IMR-90 (cell line): Measurements from ENCODE around the gene CHRM4.

ENCODE experiments used
- BHLHE40 ChIP-seq: fragments of 150-350 bp; IDR thresholded peaks from 2 replicates; pipeline ENCODE4 v1.6.1; 2016; ENCODE audit warnings: mild to moderate bottlenecking, low read depth, low read length
- CEBPB ChIP-seq: IDR thresholded peaks from 2 replicates; pipeline ENCODE4 v1.6.1; 2012; ENCODE audit warnings: low read depth, low read length, improper control_type of control experiment
- CTCF ChIP-seq: conservative IDR thresholded peaks from 2 replicates; pipeline ENCODE4 v1.5.1; 2012; ENCODE audit warnings: mild to moderate bottlenecking, low read depth, low read length, improper control_type of control experiment
- FOS ChIP-seq: fragments of 150-350 bp; IDR thresholded peaks from 2 replicates; pipeline ENCODE4 v1.6.1; 2016; ENCODE audit warnings: low read depth, low read length
- MAFK ChIP-seq: IDR thresholded peaks from 2 replicates; pipeline ENCODE4 v1.6.1; 2012; ENCODE audit warnings: low read depth, low read length, improper control_type of control experiment
- MAZ ChIP-seq: IDR thresholded peaks from 2 replicates; pipeline ENCODE4 v1.6.1; 2012; ENCODE audit warnings: low read depth, mild to moderate bottlenecking, low read length, improper control_type of control experiment, moderate library complexity, borderline replicate concordance
- MXI1 ChIP-seq: IDR thresholded peaks from 2 replicates; pipeline ENCODE4 v1.6.1; 2012; ENCODE audit warnings: low read depth, mild to moderate bottlenecking, low read length, moderate library complexity, borderline replicate concordance
- NFE2L2 ChIP-seq: fragments of 150-350 bp; IDR thresholded peaks from 2 replicates; pipeline ENCODE4 v1.6.1; 2016; ENCODE audit warnings: low read depth, mild to moderate bottlenecking, low read length
- POLR2A ChIP-seq: IDR thresholded peaks from 2 replicates; pipeline ENCODE4 v1.6.1; 2012; ENCODE audit warnings: mild to moderate bottlenecking, low read depth, low read length
- RAD21 ChIP-seq: IDR thresholded peaks from 2 replicates; pipeline ENCODE4 v1.6.1; 2012; ENCODE audit warnings: low read length, improper control_type of control experiment
- RCOR1 ChIP-seq: IDR thresholded peaks from 2 replicates; pipeline ENCODE4 v1.6.1; 2012; ENCODE audit warnings: mild to moderate bottlenecking, low read length, improper control_type of control experiment; ENCODE audit not compliant: insufficient replicate concordance
- SMC3 ChIP-seq: fragments of 150-350 bp; IDR thresholded peaks from 2 replicates; pipeline ENCODE4 v1.6.1; 2016; ENCODE audit warnings: low read depth, mild to moderate bottlenecking, antibody characterized with exemption, low read length, moderate library complexity
- TF ChIP-seq, protein P1 (sequence below): fragments of 150-350 bp; IDR thresholded peaks from 2 replicates; pipeline ENCODE4 v1.6.1; 2016; ENCODE audit warnings: low read depth, mild to moderate bottlenecking, low read length, moderate library complexity, borderline replicate concordance

- TF ChIP-seq CTCF, result no peak
- no peak for TF ChIP-seq MAFK
- TF ChIP-seq BHLHE40, result no peak
- TF ChIP-seq CEBPB, result no peak
- TF ChIP-seq FOS, result no peak
- TF ChIP-seq, protein P1, sequence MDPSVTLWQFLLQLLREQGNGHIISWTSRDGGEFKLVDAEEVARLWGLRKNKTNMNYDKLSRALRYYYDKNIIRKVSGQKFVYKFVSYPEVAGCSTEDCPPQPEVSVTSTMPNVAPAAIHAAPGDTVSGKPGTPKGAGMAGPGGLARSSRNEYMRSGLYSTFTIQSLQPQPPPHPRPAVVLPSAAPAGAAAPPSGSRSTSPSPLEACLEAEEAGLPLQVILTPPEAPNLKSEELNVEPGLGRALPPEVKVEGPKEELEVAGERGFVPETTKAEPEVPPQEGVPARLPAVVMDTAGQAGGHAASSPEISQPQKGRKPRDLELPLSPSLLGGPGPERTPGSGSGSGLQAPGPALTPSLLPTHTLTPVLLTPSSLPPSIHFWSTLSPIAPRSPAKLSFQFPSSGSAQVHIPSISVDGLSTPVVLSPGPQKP, result no peak
- no peak for TF ChIP-seq SMC3
- TF ChIP-seq MXI1, result no peak
- TF ChIP-seq RAD21, result no peak
- no peak for TF ChIP-seq MAZ
- no peak for TF ChIP-seq NFE2L2
- TF ChIP-seq RCOR1, result no peak
- TF ChIP-seq POLR2A, result no peak
Observed at GRCh38 chr11:46387456-46387855, 4.1 kb downstream of the CHRM4 start.
